Stimulated activated CD8-positive, alpha-beta memory T cell treated with anti-CD3 and anti-CD28 coated beads, Interleukin-4, amount 100 ng/mL, for 24 hours (primary cell): Measurements from ENCODE around the gene SURF6.
"Not testable (repeated sequence)": the region's sequence is repeated elsewhere in the genome, so short reads cannot be mapped to it uniquely, and the experiment has no call there.

ENCODE experiments used
- DNase-seq: peaks from one replicate; pipeline ENCODE4 v3.0.0-alpha.2; 2020; ENCODE audit warnings: low read depth

The SURF6 gene

GRCh38 chr9:133347515-133347984, 11.6 kb upstream of the SURF6 start:
- no peak for DNase-seq

DNA sequence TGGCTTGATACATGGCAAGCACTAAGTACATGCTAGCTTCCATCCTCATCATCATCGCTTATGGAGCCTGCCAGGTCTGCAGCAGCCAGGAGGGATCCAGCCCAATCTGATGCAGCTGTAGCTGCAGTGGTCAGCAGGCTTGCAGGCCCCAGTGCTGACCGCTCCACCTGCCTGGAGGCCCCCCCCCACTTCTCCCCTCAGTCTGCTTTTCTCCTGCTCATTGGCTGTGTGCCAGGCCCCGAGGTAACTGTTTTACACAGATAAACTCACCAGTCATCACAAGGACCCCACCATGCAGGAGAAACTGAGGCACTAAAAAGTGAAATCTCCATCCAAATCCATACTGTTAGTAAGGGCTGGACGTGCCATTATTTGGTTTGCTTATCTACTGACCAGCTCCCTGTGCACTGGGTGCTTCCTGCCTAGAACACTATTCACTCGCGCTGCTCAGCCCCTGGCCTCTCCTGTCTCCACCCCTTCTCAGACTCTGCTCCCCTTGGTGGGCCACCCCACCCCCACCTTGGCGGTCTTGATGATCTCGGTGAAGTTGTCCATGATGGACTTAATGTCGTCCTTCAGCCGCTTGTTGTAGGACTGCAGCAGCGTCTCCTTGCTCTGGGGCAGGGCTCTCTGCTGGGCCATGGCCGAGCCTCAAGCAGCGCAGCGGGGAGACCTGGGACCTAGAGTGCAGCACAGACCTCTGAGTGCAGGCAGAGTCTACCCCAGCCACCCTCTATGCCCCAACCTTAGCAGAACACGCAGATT, 10.2 kb upstream of the SURF6 start:
- no peak for DNase-seq

- no peak for DNase-seq
Measured at GRCh38 chr9:133345596-133345995, 9.6 kb upstream of the SURF6 start.

DNA sequence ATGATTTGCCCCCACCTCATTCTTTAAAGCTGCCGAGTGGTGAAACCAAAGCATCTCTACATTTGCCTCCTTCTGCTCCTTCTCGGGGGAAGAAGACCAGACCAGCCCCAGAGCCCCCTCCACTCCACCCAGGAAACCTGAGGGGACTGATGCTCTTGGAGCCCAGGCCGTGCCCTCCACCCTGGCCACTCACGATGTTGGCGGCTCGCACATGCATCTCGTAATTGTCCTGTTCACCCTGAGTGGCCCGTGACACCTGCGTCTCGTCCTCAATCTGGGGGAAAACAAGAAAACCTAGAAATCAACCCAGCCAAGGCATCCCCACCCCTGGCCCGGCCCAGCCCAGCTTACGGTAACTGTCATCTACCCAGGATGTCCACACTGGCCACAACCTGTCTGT, 9.0 kb upstream of the SURF6 start:
- DNase-seq = no peak

- DNase-seq = no peak
Measured at GRCh38 chr9:133344071-133344470, 8.1 kb upstream of the SURF6 start.

DNA sequence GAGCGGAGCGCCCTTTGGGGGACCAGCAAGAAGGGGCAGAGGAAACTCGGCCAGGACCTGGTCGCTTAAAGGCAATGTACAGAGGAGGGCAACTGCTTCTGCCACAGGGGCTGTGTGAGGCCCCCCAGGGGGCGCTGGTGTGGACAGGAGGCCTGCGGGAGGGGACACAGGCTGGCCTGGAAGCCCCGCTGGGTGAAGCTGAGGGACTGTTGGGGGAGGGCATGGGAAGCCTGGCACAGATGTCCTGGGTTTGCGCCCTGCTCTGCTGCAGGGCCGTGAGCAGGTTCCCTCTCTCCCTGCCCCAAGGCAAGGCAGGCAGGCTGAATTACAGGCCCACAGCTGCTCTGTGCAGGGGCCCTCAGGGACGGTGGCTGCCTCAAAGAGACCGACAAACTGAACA, 6.6 kb upstream of the SURF6 start:
- DNase-seq = no peak

- DNase-seq = no peak
Measured at GRCh38 chr9:133342069-133342406, 6.0 kb upstream of the SURF6 start.

DNA sequence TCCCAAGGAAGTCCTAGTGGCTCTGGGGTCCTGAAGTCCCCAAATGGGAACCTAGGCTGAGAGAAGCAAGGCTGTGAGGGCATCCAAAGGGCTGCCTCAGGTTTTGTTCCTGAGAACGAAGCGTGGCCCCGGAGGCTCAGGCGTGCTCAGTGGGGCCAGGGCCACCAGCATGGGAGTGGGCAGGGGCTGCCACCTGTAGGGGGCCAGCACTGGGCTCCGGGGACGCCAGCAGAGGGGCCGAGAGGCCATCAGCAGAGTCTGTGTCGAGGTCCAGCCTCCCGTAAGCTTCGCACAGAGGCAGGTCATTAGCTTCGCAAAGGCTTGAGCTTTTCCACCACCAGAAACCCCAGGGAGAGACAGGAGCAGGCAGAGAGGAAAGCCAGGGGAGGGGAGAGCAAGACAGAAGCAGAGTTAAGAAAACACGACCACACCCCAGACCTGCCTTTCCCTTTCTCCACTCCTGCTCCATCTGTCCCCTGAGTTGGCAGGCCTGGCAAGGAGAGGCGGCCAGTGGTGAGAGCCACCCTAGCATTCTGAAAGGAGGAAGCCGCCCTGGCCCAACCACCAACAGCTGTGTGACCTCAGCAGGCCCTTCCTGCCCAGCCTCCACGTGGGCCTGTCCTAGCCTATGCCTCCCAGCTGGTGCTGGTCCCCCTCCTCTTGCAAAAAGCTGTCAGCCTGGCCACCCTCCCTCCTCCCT, 5.5 kb upstream of the SURF6 start:
- DNase-seq = no peak

- DNase-seq = no peak
Measured at GRCh38 chr9:133340916-133341315, 4.9 kb upstream of the SURF6 start.

GRCh38 chr9:133340256-133340655, 4.3 kb upstream of the SURF6 start:
- DNase-seq = no peak

GRCh38 chr9:133339641-133340040, 3.7 kb upstream of the SURF6 start:
- no peak for DNase-seq

- not testable (repeated sequence) for DNase-seq
Measured at GRCh38 chr9:133334888-133335287, 1.1 kb downstream of the SURF6 start.

- no peak for DNase-seq
Measured at GRCh38 chr9:133334161-133334560, 1.8 kb downstream of the SURF6 start.

GRCh38 chr9:133333566-133333965, 2.4 kb downstream of the SURF6 start:
- no peak for DNase-seq

DNA sequence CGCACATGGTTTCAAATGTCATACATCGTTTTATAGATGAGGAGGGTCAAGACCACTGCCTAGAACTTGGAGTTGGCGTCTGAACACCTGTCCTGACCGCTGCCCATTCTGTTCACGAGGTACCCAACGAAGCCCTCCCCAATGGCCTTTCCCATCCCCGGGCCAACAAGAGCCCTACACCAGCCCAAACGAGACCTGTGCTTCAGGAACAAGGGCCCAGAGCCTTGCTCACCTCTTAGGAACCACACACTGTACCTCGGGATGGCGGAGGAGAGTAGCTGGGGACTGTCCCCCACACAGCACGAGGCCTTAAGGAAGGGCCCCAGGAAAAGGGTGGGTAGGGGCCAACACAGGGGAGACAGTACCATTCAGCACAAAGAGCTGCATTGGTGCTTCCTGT, 3.0 kb downstream of the SURF6 start:
- DNase-seq = no peak

GRCh38 chr9:133332381-133332730, 3.6 kb downstream of the SURF6 start:
- no peak for DNase-seq

GRCh38 chr9:133331641-133332380, 4.2 kb downstream of the SURF6 start:
- DNase-seq = no peak

- DNase-seq = no peak
Measured at GRCh38 chr9:133331221-133331620, 4.8 kb downstream of the SURF6 start.

GRCh38 chr9:133329306-133330156, 6.5 kb downstream of the SURF6 start:
- not testable (repeated sequence) for DNase-seq

- DNase-seq = no peak
Measured at GRCh38 chr9:133327834-133328484, 8.0 kb downstream of the SURF6 start.

DNA sequence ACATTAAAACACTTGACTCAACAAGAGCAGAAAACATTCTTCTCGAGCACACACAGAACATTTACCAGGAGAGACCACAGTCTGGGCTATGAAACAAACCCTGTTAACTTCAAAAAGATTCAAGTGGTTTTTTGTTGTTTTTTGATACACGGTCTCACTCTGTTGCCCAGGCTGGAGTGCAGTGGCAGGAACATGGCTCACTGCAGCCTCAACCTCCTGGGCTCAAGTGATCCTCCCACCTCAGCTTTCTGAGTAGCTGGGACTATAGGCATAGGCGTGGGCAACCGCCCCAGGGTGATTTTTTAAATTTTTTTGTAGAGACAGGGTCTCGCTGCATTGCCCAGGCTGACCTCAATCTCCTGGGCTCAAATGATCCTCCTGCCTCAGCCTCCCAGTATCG, 9.0 kb downstream of the SURF6 start:
- not testable (repeated sequence) for DNase-seq
